ENCODE data around the gene EXPH5. TPM values are rescaled to one million over a fixed set of nuclear protein-coding genes. Genes with fewer than 3 reads are reported as not detected.
A peak's percentile ranks its signal among the peaks of the same experiment; 100 is the strongest.

Gene EXPH5
- total and polyA plus RNA-seq, 9 donors = 0.12 to 5.7 (median 2.1) TPM

DNA sequence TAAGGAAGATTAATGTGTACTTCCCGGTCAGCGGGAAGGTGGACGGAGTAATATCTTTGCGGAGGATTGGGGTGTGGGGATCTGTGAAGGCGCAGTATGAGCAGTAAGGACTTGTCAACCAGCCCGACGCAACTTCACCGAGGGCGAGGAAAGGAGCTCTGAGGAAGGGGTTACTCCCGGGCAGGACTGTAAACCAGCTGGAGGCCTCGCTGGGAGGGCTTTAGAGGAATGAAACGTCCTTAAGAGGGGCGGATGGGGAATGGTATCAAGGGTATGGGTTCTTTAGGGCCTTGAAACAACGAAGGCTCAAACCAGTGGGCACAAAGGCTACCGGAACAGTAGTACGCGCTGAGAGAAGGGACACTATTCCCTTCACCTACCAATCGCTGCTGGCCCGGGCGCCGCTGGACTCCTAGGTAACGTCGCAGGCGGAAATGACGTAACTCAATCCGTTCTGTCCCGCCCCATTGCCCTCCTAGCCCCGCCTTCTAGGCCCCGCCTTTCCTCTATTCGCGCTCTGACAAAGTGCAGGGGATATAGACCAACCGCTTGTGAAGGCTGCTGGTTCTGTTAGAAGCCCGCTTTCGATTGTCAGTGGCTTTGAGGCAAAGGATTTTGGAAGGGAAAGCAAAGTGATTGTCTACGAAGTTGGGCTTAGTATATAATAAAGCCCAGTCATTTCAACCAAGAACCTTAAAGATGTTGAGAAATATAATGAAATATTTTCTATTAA, 126.3 kb downstream of the EXPH5 start, which contains the start of gene C11orf65:
C11orf65 (minus strand) TSS at position 439 of the 733 bp plus-strand sequence. CDS start 5,970 bp downstream, outside the sequence.
- Histone ChIP-seq H3K9me3 (no peaks in the 10 kb centered on the region), H3K36me3 (no peaks in the 10 kb centered on the region), H3K4me1 (ENCODE audit: insufficient read depth) (peaks cover 4% of the 10 kb centered on the region), H3K4me3 (peak within 1 kb of the TSS; percentile 62), H3K27ac (peak within 1 kb of the TSS; percentile 88 to 97), H3K27me3 (no peaks in the 10 kb centered on the region)
- TF ChIP-seq POLR2A (IDR thresholded peaks at IDR 0.05) (peak; percentile 99), EP300 (IDR thresholded peaks at IDR 0.05) (no peak), CTCF (IDR thresholded peaks at IDR 0.05) (peak in 1 of 3 donors; percentile 26)
- peak; percentile 96 to 98 (median 97) for DNase-seq
- intact Hi-C loops (cut with DNase I) = loop anchor here in 1 of 4 donors (10.0 kb wide), 1 partner anchor 242 kb away; the partner anchor contains the start of genes ATM and NPAT
- WGBS, 3 donors = 0 to 1% (median 0%) methylated on average over 35 of the region's 35 CpGs

DNA sequence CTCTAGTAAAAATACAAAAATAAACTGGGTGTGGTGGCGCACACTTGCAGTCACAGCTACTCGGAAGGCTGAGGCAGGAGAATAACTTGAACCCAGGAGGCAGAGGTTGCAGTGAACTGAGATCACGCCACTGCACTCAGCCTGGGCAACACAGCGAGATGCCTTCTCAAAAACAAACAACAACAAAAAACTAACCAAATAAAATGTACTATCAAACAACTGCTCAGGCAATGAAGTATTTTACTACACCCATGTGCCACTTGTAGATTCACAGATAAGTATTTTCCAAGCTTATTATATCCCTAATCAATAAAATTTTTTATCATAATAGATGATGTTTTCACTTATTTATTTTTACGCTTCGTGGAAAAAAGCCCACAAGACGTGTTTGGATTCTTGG, 127.2 kb downstream of the EXPH5 start:
- DNase-seq = peak in 1 of 5 donors; percentile 23
- WGBS, 3 donors = 34 to 44% (median 37%) methylated on average over 7 of the region's 7 CpGs
- no peak for TF ChIP-seq EP300 (IDR thresholded peaks at IDR 0.05)
- no peak for TF ChIP-seq CTCF (IDR thresholded peaks at IDR 0.05)
- no peak for TF ChIP-seq POLR2A (IDR thresholded peaks at IDR 0.05)
- intact Hi-C loops (cut with DNase I) = loop anchor here in 1 of 4 donors (10.0 kb wide), 1 partner anchor 242 kb away; the partner anchor contains the start of genes ATM and NPAT
- peaks cover 4% of the 10 kb centered on the region for H3K4me1 ChIP-seq (ENCODE audit: insufficient read depth)
- H3K27ac ChIP-seq = peak overlapping the region; percentile 88 to 97
- no peaks in the 10 kb centered on the region for H3K27me3 ChIP-seq
- peak overlapping the region; percentile 62 for H3K4me3 ChIP-seq
- no peaks in the 10 kb centered on the region for H3K36me3 ChIP-seq
- no peaks in the 10 kb centered on the region for H3K9me3 ChIP-seq

Other genes with a start within 250 kb of the EXPH5 start
- 1 to 10 TPM in 3 of 7 donors, under 1 TPM in 4; 0.62 to 1.2 (median 0.83) TPM for gene C11orf65, start 126.2 kb downstream of the EXPH5 start, total RNA-seq
- under 1 TPM; 0.35 to 0.77 TPM for gene C11orf65, start 126.2 kb downstream of the EXPH5 start, polyA plus RNA-seq
- gene POGLUT3, start 95.4 kb downstream of the EXPH5 start, total RNA-seq = 10 to 100 TPM; 23.5 to 56.3 (median 42.8) TPM
- gene POGLUT3, start 95.4 kb downstream of the EXPH5 start, polyA plus RNA-seq = 10 to 100 TPM; 29.9 to 38.2 TPM
- gene DDX10, start 71.3 kb upstream of the EXPH5 start, total RNA-seq = 10 to 100 TPM; 13.1 to 34.3 (median 26.4) TPM
- 10 to 100 TPM; 18.3 to 20.0 TPM for gene DDX10, start 71.3 kb upstream of the EXPH5 start, polyA plus RNA-seq